Measurements from ENCODE around the gene PPM1B. TPM values are rescaled to one million over a fixed set of nuclear protein-coding genes. Genes with fewer than 3 reads are reported as not detected.

Gene PPM1B
- total and polyA plus RNA-seq, 5 experiments from 2014 or later = 43.3 to 88.0 (median 54.5) TPM

- H3K36me3 Mint-ChIP-seq = peaks cover 0 to 14% (median 7%) of the 10 kb centered on the region in 3 donors
- POLR2A ChIA-PET = no interaction called here
- DNase-seq (no peak), ATAC-seq (no peak)
- peaks cover 0 to 14% (median 0%) of the 10 kb centered on the region in 9 donors for H3K9me3 Mint-ChIP-seq
- H3K27ac Mint-ChIP-seq = no peak overlapping the region
- peaks cover 0 to 3% (median 0%) of the 10 kb centered on the region in 5 donors for H3K27me3 Mint-ChIP-seq
- no peak overlapping the region for H3K4me3 Mint-ChIP-seq
- H3K4me1 Mint-ChIP-seq = peaks cover 7 to 12% (median 10%) of the 10 kb centered on the region in 4 donors
Observed at GRCh38 chr2:44136252-44136651, 32.4 kb upstream of the PPM1B start.

GRCh38 chr2:44137048-44137447 is 31.6 kb upstream of the PPM1B start:
- H3K4me3 Mint-ChIP-seq = no peak overlapping the region
- no peak overlapping the region for H3K27ac Mint-ChIP-seq
- H3K27me3 Mint-ChIP-seq = peaks cover 0 to 3% (median 0%) of the 10 kb centered on the region in 5 donors
- DNase-seq (no peak), ATAC-seq (no peak)
- peaks cover 0 to 11% (median 2%) of the 10 kb centered on the region in 3 donors for H3K36me3 Mint-ChIP-seq
- peaks cover 7 to 12% (median 10%) of the 10 kb centered on the region in 4 donors for H3K4me1 Mint-ChIP-seq
- peaks cover 0 to 8% (median 0%) of the 10 kb centered on the region in 9 donors for H3K9me3 Mint-ChIP-seq
- POLR2A ChIA-PET = no interaction called here

GRCh38 chr2:44137872-44138551 is 30.7 kb upstream of the PPM1B start:
- POLR2A ChIA-PET = no interaction called here
- DNase-seq = no peak
- no peak for ATAC-seq
- Mint-ChIP-seq H3K36me3 (peaks cover 0 to 4% (median 2%) of the 10 kb centered on the region in 3 donors), H3K4me3 (no peak overlapping the region), H3K9me3 (peaks cover 0 to 4% (median 0%) of the 10 kb centered on the region in 9 donors), H3K27me3 (peaks cover 0 to 3% (median 0%) of the 10 kb centered on the region in 5 donors), H3K4me1 (peaks cover 7 to 12% (median 10%) of the 10 kb centered on the region in 4 donors), H3K27ac (no peak overlapping the region)

- Mint-ChIP-seq H3K27ac (peak overlapping the region in 1 of 10 donors; percentile 7), H3K9me3 (peaks cover 0 to 2% (median 0%) of the 10 kb centered on the region in 9 donors), H3K27me3 (peaks cover 0 to 3% (median 0%) of the 10 kb centered on the region in 5 donors), H3K4me1 (peaks cover 7 to 12% (median 10%) of the 10 kb centered on the region in 4 donors), H3K36me3 (no peaks in the 10 kb centered on the region), H3K4me3 (peak overlapping the region in 1 of 10 donors; percentile 11)
- POLR2A ChIA-PET = no interaction called here
- peak in 1 of 10 donors; percentile 3 for DNase-seq
- peak; percentile 27 to 59 for ATAC-seq
Observed at GRCh38 chr2:44139741-44140140, 28.9 kb upstream of the PPM1B start.

- no peak overlapping the region for H3K27ac Mint-ChIP-seq
- H3K36me3 Mint-ChIP-seq = no peaks in the 10 kb centered on the region
- peaks cover 0 to 2% (median 0%) of the 10 kb centered on the region in 9 donors for H3K9me3 Mint-ChIP-seq
- no peak for DNase-seq
- peaks cover 0 to 3% (median 0%) of the 10 kb centered on the region in 5 donors for H3K27me3 Mint-ChIP-seq
- POLR2A ChIA-PET = interaction anchor here (1.2 kb wide), 1 partner anchor 15 kb away, joined by 3 read pairs; no protein-coding TSS in a partner anchor
- no peak for ATAC-seq
- H3K4me1 Mint-ChIP-seq = peaks cover 7 to 12% (median 10%) of the 10 kb centered on the region in 4 donors
- no peak overlapping the region for H3K4me3 Mint-ChIP-seq
Observed at GRCh38 chr2:44142306-44142705, 26.4 kb upstream of the PPM1B start.

- H3K4me1 Mint-ChIP-seq = peaks cover 7 to 12% (median 10%) of the 10 kb centered on the region in 4 donors
- no peak for DNase-seq
- ATAC-seq = no peak
- H3K36me3 Mint-ChIP-seq = no peaks in the 10 kb centered on the region
- POLR2A ChIA-PET = interaction anchor here (0.6 kb wide), 1 partner anchor 199 kb away, joined by 3 read pairs; no protein-coding TSS in a partner anchor
- H3K4me3 Mint-ChIP-seq = no peak overlapping the region
- peaks cover 0 to 3% (median 0%) of the 10 kb centered on the region in 5 donors for H3K27me3 Mint-ChIP-seq
- no peak overlapping the region for H3K27ac Mint-ChIP-seq
- peaks cover 0 to 2% (median 0%) of the 10 kb centered on the region in 9 donors for H3K9me3 Mint-ChIP-seq
Observed at GRCh38 chr2:44143701-44144100, 25.0 kb upstream of the PPM1B start.

- no peak overlapping the region for H3K4me3 Mint-ChIP-seq
- H3K36me3 Mint-ChIP-seq = peaks cover 0 to 6% (median 0%) of the 10 kb centered on the region in 3 donors
- no peak overlapping the region for H3K27ac Mint-ChIP-seq
- H3K9me3 Mint-ChIP-seq = no peaks in the 10 kb centered on the region
- no peak for DNase-seq
- ATAC-seq = no peak
- H3K4me1 Mint-ChIP-seq = peaks cover 0 to 6% (median 0%) of the 10 kb centered on the region in 4 donors
- peaks cover 0 to 7% (median 3%) of the 10 kb centered on the region in 5 donors for H3K27me3 Mint-ChIP-seq
- POLR2A ChIA-PET = no interaction called here
Observed at GRCh38 chr2:44148999-44149398, 19.7 kb upstream of the PPM1B start.

GRCh38 chr2:44150473-44150872 is 18.2 kb upstream of the PPM1B start:
- Mint-ChIP-seq H3K27me3 (peaks cover 0 to 7% (median 3%) of the 10 kb centered on the region in 5 donors), H3K4me3 (no peak overlapping the region), H3K36me3 (peaks cover 0 to 6% (median 0%) of the 10 kb centered on the region in 3 donors), H3K9me3 (no peaks in the 10 kb centered on the region), H3K4me1 (peaks cover 0 to 6% (median 0%) of the 10 kb centered on the region in 4 donors), H3K27ac (no peak overlapping the region)
- ATAC-seq (no peak), DNase-seq (no peak)
- POLR2A ChIA-PET = no interaction called here

GRCh38 chr2:44152865-44153669 is 15.6 kb upstream of the PPM1B start:
- DNase-seq (no peak), ATAC-seq (no peak)
- Mint-ChIP-seq H3K36me3 (peaks cover 0 to 6% (median 0%) of the 10 kb centered on the region in 3 donors), H3K27ac (no peak overlapping the region), H3K4me1 (peaks cover 0 to 6% (median 0%) of the 10 kb centered on the region in 4 donors), H3K4me3 (no peak overlapping the region), H3K27me3 (peaks cover 0 to 7% (median 3%) of the 10 kb centered on the region in 5 donors), H3K9me3 (no peaks in the 10 kb centered on the region)
- POLR2A ChIA-PET = interaction anchor here (0.6 kb wide), 1 partner anchor 65 kb away, joined by 4 read pairs; no protein-coding TSS in a partner anchor

- H3K4me3 Mint-ChIP-seq = no peak overlapping the region
- H3K27ac Mint-ChIP-seq = no peak overlapping the region
- DNase-seq = no peak
- ATAC-seq = no peak
- peaks cover 0 to 3% (median 0%) of the 10 kb centered on the region in 4 donors for H3K4me1 Mint-ChIP-seq
- H3K9me3 Mint-ChIP-seq = no peaks in the 10 kb centered on the region
- POLR2A ChIA-PET = interaction anchor here (1.1 kb wide), 1 partner anchor 13 kb away, joined by 4 read pairs; the partner anchor contains the start of gene PPM1B
- no peaks in the 10 kb centered on the region for H3K27me3 Mint-ChIP-seq
- H3K36me3 Mint-ChIP-seq = no peaks in the 10 kb centered on the region
Observed at GRCh38 chr2:44155666-44156446, 12.8 kb upstream of the PPM1B start.

- Mint-ChIP-seq H3K27ac (no peak overlapping the region), H3K4me1 (peaks cover 7 to 12% (median 8%) of the 10 kb centered on the region in 4 donors), H3K36me3 (peaks cover 0 to 2% (median 0%) of the 10 kb centered on the region in 3 donors), H3K9me3 (peaks cover 0 to 4% (median 0%) of the 10 kb centered on the region in 9 donors), H3K27me3 (no peaks in the 10 kb centered on the region), H3K4me3 (no peak overlapping the region)
- ATAC-seq (no peak), DNase-seq (no peak)
- POLR2A ChIA-PET = interaction anchor here (1.3 kb wide), 1 partner anchor 9 kb away, joined by 3 read pairs; no protein-coding TSS in a partner anchor
Observed at GRCh38 chr2:44163777-44164176, 4.9 kb upstream of the PPM1B start.

GRCh38 chr2:44164617-44165016 is 4.1 kb upstream of the PPM1B start:
- ATAC-seq (no peak), DNase-seq (no peak)
- Mint-ChIP-seq H3K27me3 (no peaks in the 10 kb centered on the region), H3K4me1 (peaks cover 7 to 12% (median 9%) of the 10 kb centered on the region in 4 donors), H3K27ac (no peak overlapping the region), H3K9me3 (peaks cover 0 to 4% (median 0%) of the 10 kb centered on the region in 9 donors), H3K4me3 (no peak overlapping the region), H3K36me3 (peaks cover 0 to 4% (median 2%) of the 10 kb centered on the region in 3 donors)
- POLR2A ChIA-PET = no interaction called here

Measured in naive thymus-derived CD8-positive, alpha-beta T cell (primary cell).